ENCODE measurements around the gene VRK1.

Gene VRK1

DNA sequence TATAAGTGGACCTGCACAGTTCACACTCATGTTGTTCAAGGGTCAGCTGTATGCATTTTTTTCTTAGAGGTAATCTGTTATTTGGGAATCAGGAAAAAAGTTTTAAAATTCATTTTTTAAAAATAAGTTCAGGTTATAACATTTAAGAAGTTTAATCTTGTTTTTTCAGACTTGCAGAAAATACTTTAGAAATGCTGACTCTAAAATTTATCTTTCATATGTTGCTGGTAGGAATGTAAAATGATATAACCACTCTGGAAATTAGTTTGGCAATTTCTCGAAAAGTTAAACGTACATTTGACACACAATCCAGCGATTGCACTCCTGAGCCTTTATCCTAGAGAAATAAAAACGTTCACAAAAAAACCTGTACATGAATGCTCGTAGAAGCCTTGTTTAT is 4.7 kb downstream of the VRK1 start:
- TF ChIP-seq CEBPB (IDR thresholded peaks at IDR 0.05) (no peak), ZBTB7A (IDR thresholded peaks at IDR 0.05; ENCODE audit: low read depth) (no peak), FOXM1 (IDR thresholded peaks at IDR 0.05; ENCODE audit: borderline replicate concordance, low read depth) (no peak), YY1 (IDR thresholded peaks at IDR 0.05; ENCODE audit: low read depth) (no peak), EP300 (IDR thresholded peaks at IDR 0.05; ENCODE audit: borderline replicate concordance) (no peak), TAF1 (IDR thresholded peaks at IDR 0.05; ENCODE audit: low read depth) (no peak), NFIC (IDR thresholded peaks at IDR 0.05) (no peak), TEAD4 (IDR thresholded peaks at IDR 0.05) (no peak), CREB1 (IDR thresholded peaks at IDR 0.05; ENCODE audit: low read depth) (no peak), TCF12 (IDR thresholded peaks at IDR 0.05; ENCODE audit: low read depth) (no peak), EGR1 (IDR thresholded peaks at IDR 0.05) (no peak)
- TF ChIP-seq, protein P1, sequence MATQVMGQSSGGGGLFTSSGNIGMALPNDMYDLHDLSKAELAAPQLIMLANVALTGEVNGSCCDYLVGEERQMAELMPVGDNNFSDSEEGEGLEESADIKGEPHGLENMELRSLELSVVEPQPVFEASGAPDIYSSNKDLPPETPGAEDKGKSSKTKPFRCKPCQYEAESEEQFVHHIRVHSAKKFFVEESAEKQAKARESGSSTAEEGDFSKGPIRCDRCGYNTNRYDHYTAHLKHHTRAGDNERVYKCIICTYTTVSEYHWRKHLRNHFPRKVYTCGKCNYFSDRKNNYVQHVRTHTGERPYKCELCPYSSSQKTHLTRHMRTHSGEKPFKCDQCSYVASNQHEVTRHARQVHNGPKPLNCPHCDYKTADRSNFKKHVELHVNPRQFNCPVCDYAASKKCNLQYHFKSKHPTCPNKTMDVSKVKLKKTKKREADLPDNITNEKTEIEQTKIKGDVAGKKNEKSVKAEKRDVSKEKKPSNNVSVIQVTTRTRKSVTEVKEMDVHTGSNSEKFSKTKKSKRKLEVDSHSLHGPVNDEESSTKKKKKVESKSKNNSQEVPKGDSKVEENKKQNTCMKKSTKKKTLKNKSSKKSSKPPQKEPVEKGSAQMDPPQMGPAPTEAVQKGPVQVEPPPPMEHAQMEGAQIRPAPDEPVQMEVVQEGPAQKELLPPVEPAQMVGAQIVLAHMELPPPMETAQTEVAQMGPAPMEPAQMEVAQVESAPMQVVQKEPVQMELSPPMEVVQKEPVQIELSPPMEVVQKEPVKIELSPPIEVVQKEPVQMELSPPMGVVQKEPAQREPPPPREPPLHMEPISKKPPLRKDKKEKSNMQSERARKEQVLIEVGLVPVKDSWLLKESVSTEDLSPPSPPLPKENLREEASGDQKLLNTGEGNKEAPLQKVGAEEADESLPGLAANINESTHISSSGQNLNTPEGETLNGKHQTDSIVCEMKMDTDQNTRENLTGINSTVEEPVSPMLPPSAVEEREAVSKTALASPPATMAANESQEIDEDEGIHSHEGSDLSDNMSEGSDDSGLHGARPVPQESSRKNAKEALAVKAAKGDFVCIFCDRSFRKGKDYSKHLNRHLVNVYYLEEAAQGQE (IDR thresholded peaks at IDR 0.05; ENCODE audit: low read depth), result no peak
- TF ChIP-seq, protein P2, sequence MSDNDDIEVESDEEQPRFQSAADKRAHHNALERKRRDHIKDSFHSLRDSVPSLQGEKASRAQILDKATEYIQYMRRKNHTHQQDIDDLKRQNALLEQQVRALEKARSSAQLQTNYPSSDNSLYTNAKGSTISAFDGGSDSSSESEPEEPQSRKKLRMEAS (IDR thresholded peaks at IDR 0.05), result no peak
- TF ChIP-seq, protein P3, sequence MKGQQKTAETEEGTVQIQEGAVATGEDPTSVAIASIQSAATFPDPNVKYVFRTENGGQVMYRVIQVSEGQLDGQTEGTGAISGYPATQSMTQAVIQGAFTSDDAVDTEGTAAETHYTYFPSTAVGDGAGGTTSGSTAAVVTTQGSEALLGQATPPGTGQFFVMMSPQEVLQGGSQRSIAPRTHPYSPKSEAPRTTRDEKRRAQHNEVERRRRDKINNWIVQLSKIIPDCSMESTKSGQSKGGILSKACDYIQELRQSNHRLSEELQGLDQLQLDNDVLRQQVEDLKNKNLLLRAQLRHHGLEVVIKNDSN (IDR thresholded peaks at IDR 0.05), result no peak

DNA sequence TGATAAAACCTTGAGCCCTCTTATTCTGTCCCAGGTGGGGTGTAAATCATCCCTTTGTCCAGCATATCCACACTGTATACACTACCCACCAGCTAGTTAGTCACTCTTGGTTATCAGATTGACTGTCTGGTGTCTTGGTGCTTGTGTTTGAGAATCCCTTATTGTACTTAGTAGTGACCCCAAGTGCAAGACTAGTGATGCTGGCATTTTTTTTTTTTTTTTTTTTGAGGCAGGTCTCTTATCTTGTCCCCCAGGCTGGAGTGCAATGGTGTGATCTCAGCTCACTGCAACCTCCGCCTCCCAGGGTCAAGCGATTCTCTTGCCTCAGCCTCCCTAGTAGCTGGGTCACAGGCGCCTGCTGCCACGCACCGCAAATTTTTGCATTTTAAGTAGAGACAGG is 5.8 kb downstream of the VRK1 start:
- TF ChIP-seq, protein P3 (IDR thresholded peaks at IDR 0.05), result no peak
- TF ChIP-seq YY1 (IDR thresholded peaks at IDR 0.05; ENCODE audit: low read depth) (no peak), CEBPB (IDR thresholded peaks at IDR 0.05) (no peak), EP300 (IDR thresholded peaks at IDR 0.05; ENCODE audit: borderline replicate concordance) (no peak), RAD21 (IDR thresholded peaks at IDR 0.05; ENCODE audit: low read depth) (no peak), TAF1 (IDR thresholded peaks at IDR 0.05; ENCODE audit: low read depth) (no peak), EGR1 (IDR thresholded peaks at IDR 0.05) (no peak)
- TF ChIP-seq, protein P1 (IDR thresholded peaks at IDR 0.05; ENCODE audit: low read depth), result no peak

DNA sequence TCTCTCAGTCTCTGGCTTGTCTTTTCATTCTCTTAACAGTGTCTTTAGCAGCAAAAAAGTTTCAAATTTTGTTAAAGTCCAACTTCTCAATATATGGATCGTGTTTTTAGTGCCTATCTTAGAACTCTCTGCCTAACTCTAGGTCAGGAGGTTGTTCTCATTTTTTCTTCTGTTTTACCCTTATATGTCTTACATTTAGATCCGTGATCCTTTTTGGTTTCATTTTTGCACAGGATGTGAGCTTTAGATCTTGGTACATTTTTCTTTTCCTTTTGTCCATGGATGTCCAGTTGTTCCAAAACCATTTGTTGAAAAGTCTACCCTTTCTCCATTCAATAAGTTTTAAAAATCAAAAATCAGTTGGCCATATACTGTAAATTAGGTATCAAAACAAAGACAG is 6.8 kb downstream of the VRK1 start:
- no peak for TF ChIP-seq NFIC (IDR thresholded peaks at IDR 0.05)
- TF ChIP-seq, protein P3 (IDR thresholded peaks at IDR 0.05), result no peak
- TF ChIP-seq, protein P1 (IDR thresholded peaks at IDR 0.05; ENCODE audit: low read depth), result no peak
- TF ChIP-seq CREB1 (IDR thresholded peaks at IDR 0.05; ENCODE audit: low read depth), result no peak
- TF ChIP-seq CEBPB (IDR thresholded peaks at IDR 0.05), result no peak
- TF ChIP-seq EGR1 (IDR thresholded peaks at IDR 0.05), result no peak
- TF ChIP-seq TCF12 (IDR thresholded peaks at IDR 0.05; ENCODE audit: low read depth), result no peak
- no peak for TF ChIP-seq EP300 (IDR thresholded peaks at IDR 0.05; ENCODE audit: borderline replicate concordance)
- no peak for TF ChIP-seq FOXM1 (IDR thresholded peaks at IDR 0.05; ENCODE audit: borderline replicate concordance, low read depth)

DNA sequence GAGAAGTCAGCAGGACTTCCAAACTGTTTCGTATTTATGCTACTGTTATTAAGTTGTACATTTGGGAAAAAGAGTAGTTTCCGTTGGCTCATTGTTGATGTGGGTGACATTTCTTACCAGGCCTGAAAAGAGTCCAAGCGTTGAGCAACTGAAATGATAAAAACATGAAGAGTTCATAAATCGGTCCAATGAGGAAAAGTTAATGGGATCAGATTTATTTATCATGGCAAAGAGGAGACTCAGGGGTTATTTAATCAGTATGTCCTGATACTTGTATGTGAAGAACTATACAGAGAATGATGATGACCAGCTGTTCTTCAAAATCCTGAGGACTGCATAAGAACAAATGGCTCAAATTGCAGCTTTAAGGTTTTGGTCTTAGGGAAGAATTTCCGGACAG is 7.7 kb downstream of the VRK1 start:
- TF ChIP-seq, protein P1 (IDR thresholded peaks at IDR 0.05; ENCODE audit: low read depth), result no peak
- TF ChIP-seq EGR1 (IDR thresholded peaks at IDR 0.05) (no peak), CREB1 (IDR thresholded peaks at IDR 0.05; ENCODE audit: low read depth) (no peak), YY1 (IDR thresholded peaks at IDR 0.05; ENCODE audit: low read depth) (no peak), CEBPB (IDR thresholded peaks at IDR 0.05) (no peak), ZBTB7A (IDR thresholded peaks at IDR 0.05; ENCODE audit: low read depth) (no peak), FOXM1 (IDR thresholded peaks at IDR 0.05; ENCODE audit: borderline replicate concordance, low read depth) (no peak), EP300 (IDR thresholded peaks at IDR 0.05; ENCODE audit: borderline replicate concordance) (no peak), TAF1 (IDR thresholded peaks at IDR 0.05; ENCODE audit: low read depth) (no peak), NFIC (IDR thresholded peaks at IDR 0.05) (no peak), TCF12 (IDR thresholded peaks at IDR 0.05; ENCODE audit: low read depth) (no peak), RAD21 (IDR thresholded peaks at IDR 0.05; ENCODE audit: low read depth) (no peak), TEAD4 (IDR thresholded peaks at IDR 0.05) (no peak)
- TF ChIP-seq, protein P2 (IDR thresholded peaks at IDR 0.05), result no peak
- TF ChIP-seq, protein P3 (IDR thresholded peaks at IDR 0.05), result no peak

Measured in Ishikawa (cell line).